GM18499 (cell line): ENCODE results near the gene HMGB2.

Experiments
- ATAC-seq: cut with Tn5 transposase; IDR thresholded peaks from one replicate; pipeline ENCODE4 v1.9.1; 2021; ENCODE audit warnings: moderate number of reproducible peaks; ENCODE audit not compliant: insufficient read depth, unreplicated experiment

Gene HMGB2

DNA sequence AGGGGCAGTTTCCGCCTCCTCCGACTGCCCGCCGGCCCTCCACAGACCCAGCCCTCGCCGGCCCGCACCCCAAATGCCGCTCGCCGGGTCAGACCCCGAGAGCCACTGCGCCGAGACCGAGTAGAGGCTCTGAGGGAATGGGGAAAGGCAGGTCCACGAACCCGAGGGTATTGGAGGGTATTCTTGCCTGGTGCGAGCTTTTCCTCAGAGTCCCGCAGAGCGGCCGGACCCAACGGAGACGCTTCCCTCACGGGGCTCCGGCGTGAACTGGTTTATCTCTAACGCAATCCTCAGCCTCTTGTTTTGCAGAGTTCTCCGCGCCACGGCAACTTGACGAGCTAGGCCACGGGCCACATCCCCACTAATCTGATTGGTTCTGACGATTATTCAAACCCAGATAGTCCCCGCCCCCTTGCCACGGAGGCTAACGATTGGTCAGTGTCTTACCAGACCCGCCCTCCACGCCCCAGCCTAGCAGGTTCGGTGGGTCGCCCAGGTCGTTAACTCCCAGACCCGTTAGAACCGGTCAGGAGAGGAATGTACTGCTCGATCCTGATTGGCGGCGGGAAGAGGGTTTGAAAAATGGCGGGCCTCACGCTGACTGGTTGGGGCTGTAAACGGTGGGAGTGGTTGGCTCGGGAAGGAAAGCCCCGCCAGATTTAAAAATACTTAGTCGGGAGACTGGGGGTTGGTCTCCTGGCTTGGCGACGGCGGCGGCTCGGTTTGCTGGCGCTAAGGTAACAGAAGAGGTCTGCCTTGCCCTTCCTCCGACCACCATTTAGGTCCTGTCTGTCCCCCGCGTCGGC lies at the start of gene HMGB2:
Gene HMGB2, minus strand, starts transcription at position 274 of the 806 bp plus-strand sequence. CDS start 709 bp downstream, outside the sequence.
- ATAC-seq: peak; percentile 87

- no peak for ATAC-seq
Observed at GRCh38 chr4:173382349-173382748, 48.2 kb upstream of the HMGB2 start.

DNA sequence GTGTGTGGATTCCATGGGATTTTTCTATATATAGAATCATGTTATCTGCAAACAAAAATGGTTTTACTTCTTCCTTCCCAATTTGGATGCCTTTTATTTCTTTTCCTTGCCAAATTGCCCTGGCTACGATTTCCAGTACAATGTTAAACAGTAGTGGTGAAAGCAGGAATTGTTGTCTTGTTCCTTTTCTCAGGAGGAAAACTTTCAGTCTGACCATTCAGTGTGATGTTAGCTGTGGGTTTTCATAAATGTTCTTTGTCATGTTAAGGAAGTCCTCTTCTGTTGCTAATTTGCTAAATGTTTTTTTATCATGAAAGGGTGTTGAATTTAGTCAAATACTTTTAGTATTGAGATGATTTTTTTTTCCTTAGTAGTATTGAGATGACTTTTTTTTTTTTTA lies 47.5 kb upstream of the HMGB2 start:
- ATAC-seq: no peak

DNA sequence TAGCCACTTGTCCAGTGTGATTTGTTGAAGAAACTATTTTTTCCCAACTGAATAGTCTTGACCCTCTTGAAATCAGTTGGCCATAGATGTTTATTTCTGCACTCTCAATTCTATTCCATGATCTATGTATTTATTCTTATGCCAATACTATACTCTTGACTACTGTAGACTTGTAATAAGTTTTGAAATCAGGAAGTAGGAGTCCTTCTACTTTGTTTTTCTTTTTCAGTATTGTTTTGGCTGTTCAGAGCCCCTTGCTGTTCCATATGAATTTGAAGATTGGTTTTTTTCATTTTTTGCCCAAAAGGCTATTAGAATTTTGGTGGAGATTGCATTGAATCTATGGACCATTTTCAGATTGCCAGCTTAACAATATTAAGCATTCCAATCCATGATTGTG lies 46.8 kb upstream of the HMGB2 start:
- peak; percentile 73 for ATAC-seq

GRCh38 chr4:173379929-173380328 lies 45.8 kb upstream of the HMGB2 start:
- no peak for ATAC-seq

GRCh38 chr4:173374588-173374987 lies 40.4 kb upstream of the HMGB2 start:
- ATAC-seq: no peak

DNA sequence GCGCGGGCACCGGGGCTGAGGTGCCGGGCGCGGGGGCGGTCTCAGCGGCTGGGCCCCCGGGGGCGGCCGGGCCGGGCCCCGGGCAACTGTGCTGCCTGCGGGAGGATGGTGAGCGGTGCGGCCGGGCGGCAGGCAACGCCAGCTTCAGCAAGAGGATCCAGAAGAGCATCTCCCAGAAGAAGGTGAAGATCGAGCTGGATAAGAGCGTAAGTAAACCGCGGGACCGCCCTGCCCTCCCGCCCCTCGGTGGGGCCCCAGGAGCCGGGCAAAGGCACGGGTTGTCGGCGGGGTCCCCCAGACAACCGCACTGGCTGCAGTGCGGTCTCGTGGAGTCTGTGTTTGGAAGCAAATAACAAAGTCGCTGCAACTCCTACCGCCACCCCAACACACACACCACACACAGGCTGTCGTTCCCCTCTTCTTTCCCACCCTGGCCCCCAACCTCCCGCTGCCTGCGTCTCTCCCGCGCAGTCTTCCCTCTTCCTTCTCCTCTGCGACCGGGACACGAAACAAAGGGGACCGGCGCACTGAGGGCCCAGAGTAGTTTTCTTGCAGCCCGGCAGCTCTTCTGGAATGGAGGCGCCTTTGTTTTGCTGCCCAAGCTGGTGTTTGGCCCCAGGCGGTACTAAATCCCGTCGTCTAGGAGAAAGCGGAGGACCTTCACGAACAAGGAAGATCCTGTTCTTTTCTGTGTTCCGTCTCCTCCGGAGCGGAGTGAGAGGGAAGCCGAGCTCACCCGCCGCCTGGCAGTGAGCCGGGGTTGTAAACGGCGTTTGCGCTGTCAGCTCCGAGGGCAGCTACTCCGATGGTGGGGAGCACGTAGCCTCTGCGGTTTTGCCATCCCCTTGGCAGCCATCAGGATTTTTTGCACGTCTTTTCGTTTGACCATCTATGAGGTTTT lies 37.4 kb upstream of the HMGB2 start:
- ATAC-seq: peak; percentile 6

DNA sequence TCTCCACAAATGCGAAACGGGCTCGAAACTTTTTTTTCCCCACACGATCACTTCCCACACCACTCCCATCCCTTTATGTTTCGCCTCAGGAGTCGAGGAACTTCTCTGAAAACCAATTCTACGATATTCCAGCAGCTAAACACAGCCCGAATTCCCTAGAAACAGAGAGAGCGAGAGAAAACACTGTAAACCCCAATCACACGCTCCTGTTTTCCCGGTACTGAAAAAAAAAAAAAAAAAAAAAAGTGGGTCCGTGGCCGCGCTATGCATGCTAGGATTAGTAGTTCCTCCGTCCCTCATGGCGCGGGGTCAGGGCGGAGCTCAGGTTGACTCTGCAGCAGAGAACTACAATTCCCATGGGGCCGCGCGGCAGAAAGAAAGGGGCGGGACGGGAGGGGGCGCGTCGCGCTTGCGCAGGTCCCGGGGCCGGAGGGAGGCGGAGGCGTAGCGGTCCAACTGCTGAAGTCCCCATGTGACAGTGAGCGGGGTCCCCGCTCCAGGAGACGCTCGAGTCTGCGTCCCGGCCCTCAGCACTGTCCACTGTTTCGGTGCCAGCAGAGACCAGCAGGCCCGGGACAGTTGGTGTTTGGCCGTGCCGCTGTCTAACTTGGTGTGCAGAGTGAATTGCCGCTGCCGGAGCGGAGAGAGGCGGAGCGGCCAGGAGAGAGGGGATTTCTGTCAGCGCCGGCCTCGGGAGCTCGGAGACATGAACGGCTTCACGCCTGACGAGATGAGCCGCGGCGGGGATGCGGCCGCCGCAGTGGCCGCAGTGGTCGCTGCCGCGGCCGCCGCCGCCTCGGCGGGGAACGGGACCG lies 36.5 kb upstream of the HMGB2 start, which contains the start of gene SAP30:
Gene SAP30, plus strand, starts transcription at position 478 of the 815 bp plus-strand sequence. Its CDS starts 229 bp downstream, at position 707.
- ATAC-seq: peak; percentile 45

DNA sequence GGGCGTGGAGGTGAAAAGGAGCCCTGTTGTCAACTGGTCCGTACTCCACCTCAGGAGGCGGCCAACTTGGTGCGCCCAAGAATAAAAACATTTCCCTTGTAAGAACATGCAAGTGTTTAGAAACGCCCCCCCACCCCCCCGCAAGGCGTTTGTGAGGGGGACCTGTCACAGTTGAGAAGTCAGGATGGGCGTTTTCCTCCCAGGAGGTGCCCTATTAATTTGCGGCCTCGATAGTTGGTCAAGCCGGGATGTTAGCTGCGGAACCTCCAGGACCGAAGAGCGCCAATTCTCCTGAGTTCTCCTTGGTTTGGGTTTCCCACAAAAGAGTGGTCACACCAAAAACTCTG lies 35.9 kb upstream of the HMGB2 start:
- ATAC-seq: no peak

DNA sequence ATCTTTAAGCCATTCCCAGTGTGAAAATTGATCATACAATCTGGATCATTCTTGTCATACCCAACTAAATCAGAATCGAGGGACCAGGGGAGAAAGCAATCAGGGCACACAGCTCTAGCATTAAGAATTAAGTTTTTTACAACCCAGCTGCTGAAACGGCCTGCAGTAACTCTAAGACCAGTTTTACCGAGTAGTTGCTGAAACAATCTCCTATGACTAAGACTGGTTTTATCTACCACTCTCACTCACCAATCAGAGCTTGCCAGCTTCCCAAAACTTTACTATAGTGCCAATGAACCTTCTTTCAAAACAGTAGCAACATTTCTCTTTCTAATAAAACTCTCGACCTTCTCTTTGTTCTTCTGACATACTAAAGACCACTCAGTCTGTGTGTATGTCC lies 33.8 kb upstream of the HMGB2 start:
- ATAC-seq: no peak

- peak; percentile 40 for ATAC-seq
Observed at GRCh38 chr4:173367285-173367684, 33.1 kb upstream of the HMGB2 start.

GRCh38 chr4:173365359-173365996 lies 31.3 kb upstream of the HMGB2 start:
- no peak for ATAC-seq

DNA sequence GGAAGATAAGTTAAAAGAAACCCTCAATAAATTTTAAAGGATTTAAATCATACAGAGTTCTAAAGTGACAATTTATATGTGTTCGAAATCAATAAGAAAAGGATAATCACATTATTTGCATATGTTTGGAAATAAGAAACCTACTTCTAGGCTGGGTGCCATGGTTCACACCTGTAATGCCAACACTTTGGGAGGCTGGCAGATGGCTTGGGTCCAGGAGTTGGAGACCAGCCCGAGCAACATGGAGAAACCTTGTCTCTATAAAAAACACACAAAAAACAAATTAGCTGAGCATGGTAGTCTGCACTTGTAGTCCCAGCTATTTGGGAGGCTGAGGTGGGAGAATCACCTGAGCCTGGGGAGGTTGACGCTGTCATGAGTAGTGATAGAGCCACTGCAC lies 28.5 kb upstream of the HMGB2 start:
- ATAC-seq: no peak

- ATAC-seq: no peak
Observed at GRCh38 chr4:173360587-173361221, 26.5 kb upstream of the HMGB2 start.

GRCh38 chr4:173357939-173358338 lies 23.8 kb upstream of the HMGB2 start:
- ATAC-seq: no peak

DNA sequence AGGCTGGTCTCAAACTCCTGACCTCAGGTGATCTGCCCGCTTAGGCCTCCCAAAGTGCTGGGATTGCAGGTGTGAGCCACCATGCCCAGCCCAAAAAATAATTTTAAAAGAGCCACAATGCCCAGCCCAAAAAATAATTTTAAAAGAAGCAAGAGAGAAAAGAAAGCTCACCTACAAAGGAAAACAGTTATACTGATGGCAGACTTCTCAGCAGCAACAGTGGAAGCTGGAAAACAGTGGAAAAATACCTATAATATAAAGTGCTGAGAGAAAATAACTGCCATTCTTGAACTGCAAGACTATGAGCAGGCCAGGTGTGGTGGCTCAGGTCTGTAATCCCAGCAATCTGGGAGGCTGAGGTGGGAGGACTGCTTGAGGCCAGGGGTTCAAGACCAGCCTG lies 13.3 kb upstream of the HMGB2 start:
- ATAC-seq: no peak

GRCh38 chr4:173346074-173346473 lies 11.9 kb upstream of the HMGB2 start:
- ATAC-seq: no peak

DNA sequence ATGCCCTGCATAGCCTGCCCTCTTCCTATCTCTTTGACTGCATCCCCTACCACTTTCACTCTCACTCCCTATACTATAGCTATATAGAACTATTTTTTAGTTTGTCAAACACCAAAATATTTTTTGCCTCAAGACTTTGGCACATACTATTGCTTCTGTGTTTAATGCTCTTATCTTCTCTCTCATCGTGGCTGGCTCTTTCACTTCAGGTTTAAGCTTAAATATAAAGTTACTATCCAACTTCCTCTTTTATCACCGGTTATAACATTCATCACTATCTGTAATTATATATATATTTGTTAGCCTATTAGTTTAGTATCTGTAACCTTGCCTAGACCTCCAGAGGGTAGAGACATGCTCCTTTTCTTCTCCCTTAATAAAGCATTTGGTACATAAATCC lies 11.5 kb upstream of the HMGB2 start:
- no peak for ATAC-seq

DNA sequence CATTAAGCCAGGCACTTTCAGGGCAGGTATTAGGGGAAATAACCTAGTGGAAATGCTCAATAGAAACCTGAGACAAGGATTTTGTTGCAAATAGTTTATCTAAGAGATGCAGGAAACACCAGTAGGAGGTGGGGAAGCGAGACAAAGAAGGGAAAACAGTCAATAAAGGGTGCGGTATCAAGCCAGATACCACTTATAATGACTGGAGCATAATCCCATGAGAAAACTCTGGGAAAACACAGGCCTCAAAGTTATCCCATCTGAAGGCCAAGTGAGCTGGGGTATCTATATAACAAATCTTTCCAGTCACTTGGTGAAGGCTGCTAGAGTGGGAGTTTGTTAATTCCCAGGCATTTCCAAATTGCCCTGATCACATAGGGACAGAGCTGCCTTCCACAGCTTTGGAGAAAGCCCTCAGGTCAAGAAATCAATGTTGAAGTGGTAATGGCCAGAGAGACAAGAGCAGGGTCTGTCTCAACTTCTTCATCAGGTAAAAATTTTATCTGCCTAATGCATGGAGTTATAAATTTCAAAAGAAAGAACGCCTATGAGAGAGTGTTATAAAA lies 9.8 kb upstream of the HMGB2 start:
- ATAC-seq: no peak
